Measurements from ENCODE around the gene ZNF311. TPM values are rescaled to one million over a fixed set of nuclear protein-coding genes. Genes with fewer than 3 reads are reported as not detected.

Gene ZNF311
- total and polyA plus RNA-seq, 9 of the 15 experiments (the other 6 are each of a cell fraction or from before 2014, with no cell fraction given) = 5.1 to 10.0 (median 7.5) TPM

DNA sequence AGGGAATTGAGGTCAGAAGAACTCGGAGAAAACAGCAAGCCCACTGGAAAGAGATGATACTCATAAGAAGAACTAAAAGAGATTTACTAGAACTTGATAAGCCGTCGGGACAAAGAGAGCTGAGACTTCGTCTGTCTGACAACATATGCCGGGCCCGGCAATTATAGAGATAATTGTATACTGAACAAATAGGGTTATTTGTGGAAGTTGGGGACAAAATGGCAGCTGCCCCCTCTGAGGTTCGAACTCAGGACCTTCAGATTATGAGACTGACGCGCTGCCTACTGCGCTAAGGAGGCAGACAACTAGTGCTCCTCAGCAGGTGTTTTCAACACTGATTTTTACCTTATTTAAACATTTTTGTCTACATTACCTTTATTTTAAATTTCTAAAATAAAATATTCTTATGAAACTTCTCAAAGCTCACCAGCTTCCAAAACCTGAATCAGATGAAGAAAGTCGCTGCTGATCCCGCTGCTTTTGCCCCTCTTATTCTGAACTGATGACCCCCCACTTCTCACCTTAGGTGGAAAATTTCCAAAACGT, 52.0 kb downstream of the ZNF311 start (continued):
- TF ChIP-seq, protein P1, sequence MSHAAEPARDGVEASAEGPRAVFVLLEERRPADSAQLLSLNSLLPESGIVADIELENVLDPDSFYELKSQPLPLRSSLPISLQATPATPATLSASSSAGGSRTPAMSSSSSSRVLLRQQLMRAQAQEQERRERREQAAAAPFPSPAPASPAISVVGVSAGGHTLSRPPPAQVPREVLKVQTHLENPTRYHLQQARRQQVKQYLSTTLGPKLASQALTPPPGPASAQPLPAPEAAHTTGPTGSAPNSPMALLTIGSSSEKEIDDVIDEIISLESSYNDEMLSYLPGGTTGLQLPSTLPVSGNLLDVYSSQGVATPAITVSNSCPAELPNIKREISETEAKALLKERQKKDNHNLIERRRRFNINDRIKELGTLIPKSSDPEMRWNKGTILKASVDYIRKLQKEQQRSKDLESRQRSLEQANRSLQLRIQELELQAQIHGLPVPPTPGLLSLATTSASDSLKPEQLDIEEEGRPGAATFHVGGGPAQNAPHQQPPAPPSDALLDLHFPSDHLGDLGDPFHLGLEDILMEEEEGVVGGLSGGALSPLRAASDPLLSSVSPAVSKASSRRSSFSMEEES (CRISPR knock-in tag; IDR thresholded peaks at IDR 0.05) = no peak
- TF ChIP-seq ILF3 (IDR thresholded peaks at IDR 0.05; ENCODE audit: borderline replicate concordance) (peak; percentile 82; the same call in 1 of the 2 replicates), JUN (IDR thresholded peaks at IDR 0.05; ENCODE audit: borderline replicate concordance, low read depth, low read length) (no peak), JUN (CRISPR knock-in tag; IDR thresholded peaks at IDR 0.05; ENCODE audit: borderline replicate concordance) (no peak), NR1H2 (CRISPR knock-in tag; IDR thresholded peaks at IDR 0.05) (no peak), FOSL1 (tag; conservative IDR thresholded peaks at IDR 0.05) (peak; percentile 45; the same call in 1 of the 2 replicates), SETDB1 (IDR thresholded peaks at IDR 0.05; ENCODE audit: low read length) (no peak), ESRRA (IDR thresholded peaks at IDR 0.05; ENCODE audit: borderline replicate concordance, low read depth) (peak; percentile 29; the same call in 1 of the 2 replicates), FOXP1 (CRISPR knock-in tag; IDR thresholded peaks at IDR 0.05) (no peak), L3MBTL2 (IDR thresholded peaks at IDR 0.05) (peak; percentile 89), KHSRP (IDR thresholded peaks at IDR 0.05) (no peak), PTTG1 (tag; IDR thresholded peaks at IDR 0.05; ENCODE audit: low read depth) (peak; percentile 9; the same call in 1 of the 2 replicates), ZNF395 (CRISPR knock-in tag; IDR thresholded peaks at IDR 0.05) (no peak), ZNF445 (CRISPR knock-in tag; IDR thresholded peaks at IDR 0.05; ENCODE audit: low read depth) (no peak), SNIP1 (IDR thresholded peaks at IDR 0.05; ENCODE audit: low read depth) (no peak), ZNF354B (CRISPR knock-in tag; IDR thresholded peaks at IDR 0.05) (no peak), POLR3G (IDR thresholded peaks at IDR 0.05; ENCODE audit: extremely low read depth, insufficient read length, insufficient replicate concordance) (peak; percentile 61), HNRNPH1 (optimal IDR thresholded peaks at IDR 0.05; ENCODE audit: low read depth, low read length) (no peak), ZNF239 (CRISPR knock-in tag; IDR thresholded peaks at IDR 0.05) (0 out of 2 replicates have a peak, but pooled peaks have one; percentile 13), ZNF174 (CRISPR knock-in tag; IDR thresholded peaks at IDR 0.05) (no peak), HIVEP1 (CRISPR knock-in tag; IDR thresholded peaks at IDR 0.05) (no peak), PHF21A (IDR thresholded peaks at IDR 0.05; ENCODE audit: borderline replicate concordance, low read depth) (peak; percentile 76; the same call in 1 of the 2 replicates), KLF13 (tag; IDR thresholded peaks at IDR 0.05; ENCODE audit: borderline replicate concordance, low read depth) (peak; percentile 77; the same call in 1 of the 2 replicates), ZC3H4 (CRISPR knock-in tag; IDR thresholded peaks at IDR 0.05; ENCODE audit: borderline replicate concordance) (no peak), ZNF3 (CRISPR knock-in tag; IDR thresholded peaks at IDR 0.05) (no peak)
- TF ChIP-seq, protein P2, sequence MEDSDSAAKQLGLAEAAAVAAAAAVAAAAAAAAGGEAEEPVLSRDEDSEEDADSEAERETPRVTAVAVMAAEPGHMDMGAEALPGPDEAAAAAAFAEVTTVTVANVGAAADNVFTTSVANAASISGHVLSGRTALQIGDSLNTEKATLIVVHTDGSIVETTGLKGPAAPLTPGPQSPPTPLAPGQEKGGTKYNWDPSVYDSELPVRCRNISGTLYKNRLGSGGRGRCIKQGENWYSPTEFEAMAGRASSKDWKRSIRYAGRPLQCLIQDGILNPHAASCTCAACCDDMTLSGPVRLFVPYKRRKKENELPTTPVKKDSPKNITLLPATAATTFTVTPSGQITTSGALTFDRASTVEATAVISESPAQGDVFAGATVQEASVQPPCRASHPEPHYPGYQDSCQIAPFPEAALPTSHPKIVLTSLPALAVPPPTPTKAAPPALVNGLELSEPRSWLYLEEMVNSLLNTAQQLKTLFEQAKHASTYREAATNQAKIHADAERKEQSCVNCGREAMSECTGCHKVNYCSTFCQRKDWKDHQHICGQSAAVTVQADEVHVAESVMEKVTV (CRISPR knock-in tag; IDR thresholded peaks at IDR 0.05) = no peak
